Neutrophil (primary cell): ENCODE data around the gene SSX2B.
"Not testable (repeated sequence)": the region's sequence is repeated elsewhere in the genome, so short reads cannot be mapped to it uniquely, and the experiment has no call there.

Experiments used
- H3K27ac ChIP-seq: fragments of 200-600 bp; sonication (generic); 2 replicates; pipeline ENCODE4 v1.5.1; 2016; ENCODE audit warnings: mild to moderate bottlenecking, moderate library complexity
- H3K27me3 ChIP-seq: fragments of 200-600 bp; sonication (generic); 2 replicates; pipeline ENCODE4 v1.6.0; 2016; ENCODE audit warnings: mild to moderate bottlenecking
- H3K36me3 ChIP-seq: fragments of 200-600 bp; sonication (generic); 2 replicates; pipeline ENCODE4 v1.5.1; 2017
- H3K4me1 ChIP-seq, 2 experiments: fragments of 200-600 bp in 1 of 2; sonication (generic) in 1 of 2; 1 replicate in 1 of 2; 2 replicates in 1 of 2; pipeline versions ENCODE4 v1.5.1 to v1.6.1; 2013 to 2016; ENCODE audit warnings: low read depth in 1 of 2, low read length in 1 of 2, mild to moderate bottlenecking in 1 of 2, moderate library complexity in 1 of 2; ENCODE audit not compliant: control insufficient read depth in 1 of 2, insufficient read depth in 1 of 2
- H3K4me3 ChIP-seq, 2 experiments: fragments of 200-600 bp in 1 of 2; sonication (generic) in 1 of 2; 1 replicate in 1 of 2; 2 replicates in 1 of 2; pipeline ENCODE4 v1.5.1; 2013 to 2016; ENCODE audit warnings: low read depth in 1 of 2, low read length in 1 of 2, mild to moderate bottlenecking in 1 of 2, moderate library complexity in 1 of 2
- H3K9me3 ChIP-seq: fragments of 200-600 bp; sonication (generic); 2 replicates; pipeline ENCODE4 v1.5.1; 2016

The SSX2B gene

GRCh38 chrX:52750952-52751351 lies at the start of gene SSX2B:
SSX2B (plus strand) TSS chrX:52751252; CDS start chrX:52752681, 1,429 bp downstream.
- not testable (repeated sequence) for H3K36me3 ChIP-seq, H3K9me3 ChIP-seq, H3K4me3 ChIP-seq, H3K27ac ChIP-seq, H3K4me1 ChIP-seq, H3K27me3 ChIP-seq

DNA sequence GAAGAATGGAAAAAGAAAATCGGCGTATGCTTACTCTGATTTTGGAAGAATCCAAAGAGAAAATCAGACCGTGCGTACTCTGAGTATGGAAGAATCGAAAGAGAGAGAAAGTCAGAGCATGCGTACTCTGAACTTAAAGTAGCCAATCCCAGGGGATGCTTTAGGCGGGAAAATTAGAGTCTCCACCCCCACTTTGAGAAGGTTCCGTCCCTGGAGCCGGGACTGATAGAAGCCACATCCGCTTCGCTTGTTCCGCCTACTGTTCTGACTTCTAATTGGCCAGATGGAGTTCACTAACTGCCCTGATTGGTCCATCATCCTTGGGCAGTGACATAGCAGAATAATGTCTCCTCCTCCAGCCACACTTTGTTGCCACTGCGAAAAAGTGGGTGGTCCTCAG lies 44.0 kb upstream of the SSX2B start, which contains the start of gene SSX2:
Gene SSX2, minus strand, starts transcription at position 101 of the 400 bp plus-strand sequence. CDS start 1,429 bp downstream, outside the sequence.
- not testable (repeated sequence) for H3K27me3 ChIP-seq, H3K4me1 ChIP-seq, H3K4me3 ChIP-seq, H3K27ac ChIP-seq, H3K9me3 ChIP-seq, H3K36me3 ChIP-seq

- not testable (repeated sequence) for H3K27me3 ChIP-seq, H3K27ac ChIP-seq, H3K4me3 ChIP-seq, H3K36me3 ChIP-seq, H3K4me1 ChIP-seq, H3K9me3 ChIP-seq
Measured at GRCh38 chrX:52765983-52766382, 14.9 kb downstream of the SSX2B start.

DNA sequence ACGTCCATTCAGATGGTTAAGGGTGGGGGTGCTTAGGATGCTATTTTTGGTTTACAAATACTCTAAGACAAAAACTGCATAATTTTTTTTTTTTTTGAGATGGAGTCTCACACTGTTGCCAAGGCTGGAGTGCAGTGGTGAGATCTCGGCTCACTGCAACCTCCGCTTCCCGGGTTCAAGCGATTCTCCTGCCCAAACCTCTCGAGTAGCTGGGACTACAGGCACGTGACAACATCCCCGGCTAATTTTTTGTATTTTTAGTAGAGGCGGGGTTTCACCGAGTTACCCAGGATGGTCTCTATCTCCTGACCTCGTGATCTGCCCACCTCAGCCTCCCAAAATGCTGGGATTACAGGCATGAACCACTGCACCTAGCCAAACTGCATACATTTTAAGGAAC lies 22.5 kb downstream of the SSX2B start:
- H3K27ac ChIP-seq, H3K9me3 ChIP-seq, H3K27me3 ChIP-seq, H3K36me3 ChIP-seq, H3K4me3 ChIP-seq, H3K4me1 ChIP-seq: not testable (repeated sequence)

- H3K27me3 ChIP-seq, H3K4me3 ChIP-seq, H3K4me1 ChIP-seq, H3K9me3 ChIP-seq, H3K27ac ChIP-seq, H3K36me3 ChIP-seq: not testable (repeated sequence)
Measured at GRCh38 chrX:52797327-52797726, 46.3 kb downstream of the SSX2B start, which contains the start of gene SPANXN5. SPANXN5 (minus strand) TSS chrX:52797427; CDS start chrX:52797348, 79 bp downstream.

- not testable (repeated sequence) for H3K9me3 ChIP-seq, H3K4me3 ChIP-seq, H3K27ac ChIP-seq, H3K36me3 ChIP-seq, H3K27me3 ChIP-seq, H3K4me1 ChIP-seq
Measured at GRCh38 chrX:52804876-52805275, 53.8 kb downstream of the SSX2B start.
